GM19043 (cell line): ENCODE measurements around the gene SLC26A8.
"Not testable (repeated sequence)": the region's sequence is repeated elsewhere in the genome, so short reads cannot be mapped to it uniquely, and the experiment has no call there.

Source experiments
- ATAC-seq: cut with Tn5 transposase; IDR thresholded peaks from one replicate; pipeline ENCODE4 v1.9.1; 2021; ENCODE audit warnings: low read depth; ENCODE audit not compliant: unreplicated experiment

SLC26A8 gene

DNA sequence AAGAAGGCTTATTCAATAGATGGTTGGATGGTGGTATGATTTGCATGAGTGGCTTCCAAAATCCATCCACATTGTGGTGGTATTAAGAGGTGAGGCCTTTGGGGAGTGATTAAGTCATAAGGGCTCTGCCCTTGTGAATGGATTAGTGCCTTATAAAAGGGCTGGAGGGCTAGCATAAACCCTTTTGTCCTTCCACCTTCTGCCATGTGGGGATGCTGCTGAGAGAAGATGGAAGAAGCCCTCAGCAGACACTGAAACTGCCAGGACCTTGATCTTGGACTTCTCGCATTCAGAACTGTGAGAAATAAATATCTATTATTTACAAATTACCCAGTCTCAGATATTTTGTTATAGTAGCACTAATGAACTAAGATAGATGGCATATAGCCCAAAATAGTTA, 75.7 kb downstream of the SLC26A8 start:
- no peak for ATAC-seq

DNA sequence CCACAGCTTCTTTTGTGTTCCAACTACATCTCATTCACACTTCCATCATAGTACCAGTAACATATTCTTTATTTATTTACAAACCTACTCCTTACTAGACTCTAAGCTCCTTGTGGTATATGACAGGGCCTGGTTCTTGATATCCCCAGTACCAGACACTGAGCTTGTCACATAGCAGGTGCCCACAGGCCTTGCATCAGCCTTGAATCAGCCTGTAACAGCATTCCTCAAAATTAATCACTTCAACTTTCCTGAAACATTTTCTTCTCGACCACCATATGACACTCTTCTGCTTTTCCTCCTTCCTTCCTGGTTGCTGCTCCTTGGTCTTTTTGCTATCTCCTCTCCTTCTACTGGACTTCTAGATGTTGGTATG, 78.8 kb downstream of the SLC26A8 start:
- ATAC-seq: no peak

DNA sequence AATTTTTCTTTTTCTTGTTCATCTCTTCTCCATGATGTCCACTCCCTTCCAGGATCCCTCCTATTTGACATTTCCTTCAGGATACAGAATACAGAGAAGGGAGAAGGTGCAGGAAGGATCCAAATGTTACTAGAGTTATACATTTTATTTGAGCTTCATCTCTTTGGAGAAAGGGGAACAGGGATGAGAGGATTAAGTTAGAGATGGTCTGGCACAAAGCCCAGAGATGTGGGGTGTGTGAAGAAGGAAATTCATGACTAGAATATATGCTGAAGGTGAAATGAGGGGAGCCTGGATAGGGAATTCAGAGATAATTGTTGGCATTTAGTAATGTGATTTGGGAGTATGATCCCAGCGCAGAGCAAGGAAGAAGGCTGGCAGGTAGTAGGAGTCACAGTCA, 81.1 kb downstream of the SLC26A8 start:
- no peak for ATAC-seq

GRCh38 chr6:35942355-35942754, 82.1 kb downstream of the SLC26A8 start:
- no peak for ATAC-seq

- not testable (repeated sequence) for ATAC-seq
Observed at GRCh38 chr6:35941170-35941569, 83.3 kb downstream of the SLC26A8 start.

GRCh38 chr6:35940014-35940413, 84.4 kb downstream of the SLC26A8 start:
- ATAC-seq: not testable (repeated sequence)

- not testable (repeated sequence) for ATAC-seq
Observed at GRCh38 chr6:35939259-35939658, 85.2 kb downstream of the SLC26A8 start.

DNA sequence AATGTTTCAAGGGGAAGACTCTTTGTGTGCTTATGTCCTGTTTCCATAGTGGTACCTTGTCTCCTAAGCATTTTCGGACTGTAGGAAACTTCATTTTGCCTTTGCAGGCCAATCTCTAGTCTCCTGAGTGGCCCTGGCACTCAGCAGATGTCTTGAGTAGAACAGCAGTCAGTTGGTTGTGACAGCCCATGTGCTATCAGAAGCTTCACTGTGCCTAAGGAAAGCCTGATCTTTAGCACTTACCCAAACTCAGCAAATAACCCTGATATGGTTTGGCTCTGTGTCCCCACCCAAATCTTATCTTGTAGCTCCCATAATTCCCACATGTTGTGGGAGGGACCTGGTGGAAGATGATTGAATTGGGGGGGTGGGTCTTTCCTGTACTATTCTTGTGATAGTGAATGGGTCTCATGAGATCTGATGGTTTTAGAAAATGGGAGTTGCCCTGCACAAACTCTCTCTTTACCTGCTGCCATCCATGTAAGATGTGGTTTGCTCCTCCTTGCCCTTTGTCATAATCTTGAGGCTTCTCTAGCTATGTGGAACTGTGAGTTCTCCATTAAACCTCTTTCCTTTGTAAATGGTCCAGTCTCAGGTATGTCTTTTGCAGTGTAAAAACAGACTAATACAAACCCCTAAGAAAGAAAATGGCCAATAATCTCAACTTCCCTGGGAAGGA, 87.6 kb downstream of the SLC26A8 start:
- ATAC-seq: no peak

DNA sequence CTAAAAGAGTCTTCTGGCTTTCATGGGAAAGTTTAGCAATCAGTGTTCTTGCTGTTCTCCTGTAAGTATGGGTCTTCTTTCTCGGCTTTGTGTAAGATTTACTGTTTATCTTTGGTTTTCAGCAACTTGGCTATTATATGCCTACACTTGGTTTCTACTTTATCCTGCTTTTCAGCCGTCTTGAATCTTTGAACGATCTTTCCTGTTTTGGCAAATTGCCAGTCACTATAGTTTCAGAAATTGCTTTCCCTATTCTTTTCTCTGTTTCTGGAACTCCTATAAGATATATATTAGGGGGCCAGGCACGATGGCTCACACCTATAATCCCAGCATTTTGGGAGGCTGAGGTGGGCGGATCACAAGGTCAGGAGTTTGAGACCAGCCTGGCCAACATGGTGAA, 89.0 kb downstream of the SLC26A8 start:
- no peak for ATAC-seq

- no peak for ATAC-seq
Observed at GRCh38 chr6:35933844-35934243, 90.6 kb downstream of the SLC26A8 start.

GRCh38 chr6:35931873-35932272, 92.6 kb downstream of the SLC26A8 start:
- not testable (repeated sequence) for ATAC-seq

DNA sequence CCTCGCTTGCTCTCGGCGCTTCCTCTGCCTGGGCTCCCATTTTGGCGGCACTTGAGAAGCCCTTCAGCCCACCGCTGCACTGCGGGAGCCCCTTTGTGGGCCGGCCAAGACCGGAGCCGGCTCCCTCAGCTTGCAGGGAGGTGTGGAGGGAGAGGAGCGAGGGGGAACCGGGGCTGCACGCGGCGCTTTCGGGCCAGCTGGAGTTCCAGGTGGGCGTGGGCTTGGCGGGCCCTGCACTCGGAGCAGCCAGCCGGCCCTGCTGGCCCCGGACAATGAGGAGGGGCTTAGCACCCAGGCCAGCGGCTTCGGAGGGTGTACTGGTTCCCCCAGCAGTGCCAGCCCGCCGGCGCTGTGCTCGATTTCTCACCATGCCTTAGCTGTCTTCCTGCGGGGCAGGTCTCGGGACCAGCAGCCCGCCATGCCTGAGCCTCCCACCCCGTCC, 93.3 kb downstream of the SLC26A8 start:
- no peak for ATAC-seq

DNA sequence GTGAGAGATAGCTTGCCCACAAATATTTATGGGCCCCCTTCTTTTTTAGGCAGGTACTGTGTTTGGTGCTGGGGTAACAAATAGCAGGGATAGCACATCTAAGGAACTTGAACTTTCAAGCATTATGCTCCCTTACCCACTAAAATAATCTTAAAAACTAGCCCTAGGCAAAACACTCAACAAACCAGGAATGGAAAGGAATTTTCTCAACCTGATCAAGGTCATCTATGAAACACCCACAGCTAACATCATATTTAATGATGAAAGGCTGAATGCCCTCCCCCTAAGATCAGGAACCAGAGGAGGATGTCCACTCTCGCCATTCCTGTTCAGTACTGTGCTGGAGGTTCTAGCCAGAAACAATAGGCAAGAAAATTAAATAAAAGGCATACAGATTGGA, 94.8 kb downstream of the SLC26A8 start:
- ATAC-seq: no peak

GRCh38 chr6:35926509-35927215, 97.8 kb downstream of the SLC26A8 start:
- no peak for ATAC-seq

DNA sequence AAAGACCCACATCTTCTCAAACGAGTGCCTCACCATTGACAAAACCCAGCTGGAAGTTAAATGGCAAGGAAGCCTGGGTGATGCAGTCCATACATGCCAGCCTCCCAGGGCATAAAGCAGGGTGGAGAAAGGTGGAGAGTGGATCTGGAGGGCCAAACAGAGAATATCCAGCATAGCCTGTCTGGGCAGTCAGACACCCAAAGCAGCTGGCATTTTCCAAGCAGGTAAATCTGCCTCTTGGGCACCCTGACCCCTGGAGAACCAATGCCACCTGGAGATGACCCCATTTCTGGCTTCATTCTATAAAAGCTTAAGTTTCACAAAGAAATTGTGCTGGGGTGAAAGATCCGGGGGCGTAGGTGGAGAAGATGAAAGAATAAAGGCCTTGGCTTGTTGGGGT, 98.5 kb downstream of the SLC26A8 start:
- ATAC-seq: no peak

DNA sequence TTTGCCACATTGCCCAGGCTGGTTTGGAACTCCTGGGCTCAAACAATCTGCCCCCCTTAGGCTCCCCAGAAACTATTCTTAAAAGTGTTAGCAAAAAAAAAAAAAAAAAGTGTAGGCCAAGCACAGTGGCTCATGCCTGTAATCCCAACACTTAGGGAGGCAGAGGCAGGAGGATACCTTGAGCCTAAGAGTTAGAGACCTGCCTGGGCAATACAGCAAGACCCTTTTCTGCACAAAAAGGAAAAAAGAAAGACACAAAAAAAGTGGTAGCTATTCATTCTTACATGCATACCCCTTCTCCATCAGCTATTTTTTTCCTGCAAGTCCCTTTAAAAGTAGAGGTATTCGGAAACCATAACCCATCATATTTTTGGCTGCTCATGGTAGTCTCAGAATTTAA, 100.3 kb downstream of the SLC26A8 start:
- ATAC-seq: no peak

DNA sequence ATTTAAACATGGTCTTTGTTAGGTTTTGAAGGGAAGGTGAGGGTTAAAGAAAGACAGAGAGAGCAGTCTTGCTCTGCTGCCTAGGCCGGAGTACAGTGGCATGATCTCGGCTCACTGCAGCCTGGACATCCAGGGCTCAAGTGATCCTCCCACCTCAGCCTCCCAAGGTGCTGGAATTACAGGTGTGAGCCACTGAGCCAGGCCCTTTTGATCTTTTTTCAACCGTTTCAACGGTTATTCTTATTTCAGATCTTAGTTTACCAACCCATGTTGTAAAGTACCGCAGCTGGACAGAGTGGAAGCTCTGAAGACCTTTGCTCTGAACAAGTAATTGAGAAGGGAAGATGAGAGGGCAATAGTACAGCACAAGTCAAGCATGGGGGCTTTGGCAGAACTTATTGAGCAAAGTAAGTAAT, 102.3 kb downstream of the SLC26A8 start:
- no peak for ATAC-seq

DNA sequence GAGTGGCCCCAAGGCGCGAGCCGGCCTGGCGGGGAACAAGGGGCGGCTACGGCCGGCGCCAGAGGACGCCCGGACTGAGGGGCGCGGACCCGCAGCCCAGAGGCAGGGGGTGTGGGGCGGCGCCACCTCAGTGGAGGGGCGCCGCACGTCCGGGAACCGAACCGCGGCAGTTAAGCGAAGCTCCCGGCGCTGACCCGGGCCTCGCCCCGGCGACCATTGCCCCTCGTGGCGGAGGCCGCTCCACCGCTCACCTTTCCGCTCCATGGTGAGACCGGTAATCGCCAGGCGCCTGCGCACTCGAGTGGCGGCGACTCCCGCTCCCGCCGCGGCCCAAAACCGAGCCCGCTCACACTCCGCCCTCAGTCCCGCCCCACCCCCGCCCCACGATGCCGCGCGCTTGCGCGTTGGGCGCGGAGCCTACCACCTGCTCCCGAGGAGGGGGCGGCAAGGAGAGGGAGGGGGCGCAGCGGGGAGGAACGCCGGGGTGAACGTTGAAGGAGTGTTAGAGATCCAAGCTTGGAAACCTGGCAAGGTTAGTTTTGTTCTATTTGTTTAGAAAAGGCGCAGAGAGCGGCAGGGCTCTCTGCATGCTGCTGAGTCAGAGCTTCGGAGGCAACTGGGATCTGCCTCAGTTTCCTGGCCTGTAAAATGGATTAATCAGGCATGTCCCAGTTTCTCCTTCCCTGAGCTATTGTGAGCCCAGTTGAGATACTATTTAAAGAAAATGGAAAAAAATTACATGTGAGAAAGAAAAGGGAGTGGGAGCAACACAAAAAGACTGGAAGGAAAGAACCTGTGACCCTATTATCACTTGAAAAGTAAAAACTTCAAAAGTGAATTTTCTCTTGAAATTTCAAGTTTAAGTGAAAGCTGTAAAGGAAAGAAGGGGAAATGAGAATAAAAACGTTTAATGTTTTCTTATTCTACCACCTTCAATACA, 103.4 kb downstream of the SLC26A8 start, which contains the start of gene SRPK1:
SRPK1 (minus strand) TSS at position 306 of the 940 bp plus-strand sequence; CDS start at position 264, 42 bp downstream.
- peak; percentile 78 for ATAC-seq

DNA sequence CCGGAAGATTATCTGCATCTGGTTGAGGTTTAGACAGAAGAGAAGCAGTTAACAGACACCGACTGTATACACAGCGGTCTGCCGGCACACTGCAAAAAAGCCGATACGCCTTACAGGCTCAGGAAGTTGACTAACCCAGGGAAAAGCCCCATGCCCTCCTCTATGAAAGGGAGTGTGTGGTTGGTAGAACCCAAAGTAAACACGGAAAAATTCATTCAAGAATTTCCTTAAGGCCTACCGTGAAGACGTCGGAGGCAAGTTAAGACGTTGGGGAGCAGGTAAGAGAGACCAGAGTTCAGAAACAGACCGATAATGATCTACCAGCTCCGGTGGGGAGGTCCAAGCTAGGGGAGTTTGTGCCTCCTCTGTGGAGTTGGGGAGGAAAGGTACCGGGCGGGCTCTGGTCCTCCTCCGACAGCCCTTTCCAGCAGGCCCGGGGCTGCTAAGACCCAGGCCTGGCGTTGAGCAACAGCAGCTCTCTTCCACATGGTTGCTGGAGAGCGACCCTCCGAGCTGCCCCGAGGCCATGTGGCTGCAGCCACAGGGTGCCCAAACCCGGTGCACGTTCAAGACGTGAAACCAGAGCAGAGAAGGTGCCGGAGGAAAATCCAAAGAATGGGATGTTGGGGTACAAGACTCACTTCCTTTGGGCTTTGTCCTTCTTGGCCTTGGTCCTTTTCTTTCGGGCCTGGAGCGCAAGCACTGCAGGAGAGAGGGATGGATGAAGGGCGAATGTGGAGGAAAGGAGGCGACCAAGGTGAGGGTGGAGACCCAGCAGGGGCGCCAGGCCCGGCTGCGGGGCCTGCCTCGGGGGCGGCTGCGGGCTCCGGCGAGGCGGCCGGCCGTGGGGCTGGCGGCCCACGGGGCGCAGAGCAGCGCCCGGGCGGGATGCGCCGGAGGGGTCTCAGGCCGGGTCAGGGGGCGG, 104.4 kb downstream of the SLC26A8 start:
- peak; percentile 20 for ATAC-seq
